Activated T-cell treated with anti-CD3 and anti-CD28 coated beads, Interleukin-2, amount 50 U/mL, for 4 hours (primary cell): Measurements from ENCODE around the gene FTCD. TPM values are rescaled to one million over a fixed set of nuclear protein-coding genes. Genes with fewer than 3 reads are reported as not detected.

Source experiments
- ATAC-seq, 2 donors: fragments of 200-7000 bp; cut with Tn5 transposase; one replicate each; pipeline ENCODE4 v1.10.0; 2021
- DNase-seq: peaks from one replicate; pipeline ENCODE4 v3.0.0-alpha.2; 2020
- H3K27me3 Mint-ChIP-seq: one replicate; pipeline ENCODE4 v1.8.0; 2021; ENCODE audit warnings: low read depth, mixed read lengths
- H3K36me3 Mint-ChIP-seq: one replicate; pipeline ENCODE4 v1.8.0; 2022; ENCODE audit warnings: mixed read lengths; ENCODE audit not compliant: insufficient read depth
- H3K4me1 Mint-ChIP-seq: one replicate; pipeline ENCODE4 v1.8.0; 2021; ENCODE audit warnings: low read depth, mixed read lengths
- H3K4me3 Mint-ChIP-seq: one replicate; pipeline ENCODE4 v1.8.0; 2021; ENCODE audit warnings: mild to moderate bottlenecking, moderate library complexity, mixed read lengths
- H3K9me3 Mint-ChIP-seq: one replicate; pipeline ENCODE4 v1.8.0; 2021; ENCODE audit warnings: mixed read lengths
- total RNA-seq, 3 donors: library from RNA; stranded (reverse); gene quantifications; one replicate each; pipeline ENCODE4 v1.2.1, GENCODE V29; 2021

FTCD gene
- total RNA-seq, 3 donors from 2014 or later = 0.33 to 0.71 (median 0.40) TPM

DNA sequence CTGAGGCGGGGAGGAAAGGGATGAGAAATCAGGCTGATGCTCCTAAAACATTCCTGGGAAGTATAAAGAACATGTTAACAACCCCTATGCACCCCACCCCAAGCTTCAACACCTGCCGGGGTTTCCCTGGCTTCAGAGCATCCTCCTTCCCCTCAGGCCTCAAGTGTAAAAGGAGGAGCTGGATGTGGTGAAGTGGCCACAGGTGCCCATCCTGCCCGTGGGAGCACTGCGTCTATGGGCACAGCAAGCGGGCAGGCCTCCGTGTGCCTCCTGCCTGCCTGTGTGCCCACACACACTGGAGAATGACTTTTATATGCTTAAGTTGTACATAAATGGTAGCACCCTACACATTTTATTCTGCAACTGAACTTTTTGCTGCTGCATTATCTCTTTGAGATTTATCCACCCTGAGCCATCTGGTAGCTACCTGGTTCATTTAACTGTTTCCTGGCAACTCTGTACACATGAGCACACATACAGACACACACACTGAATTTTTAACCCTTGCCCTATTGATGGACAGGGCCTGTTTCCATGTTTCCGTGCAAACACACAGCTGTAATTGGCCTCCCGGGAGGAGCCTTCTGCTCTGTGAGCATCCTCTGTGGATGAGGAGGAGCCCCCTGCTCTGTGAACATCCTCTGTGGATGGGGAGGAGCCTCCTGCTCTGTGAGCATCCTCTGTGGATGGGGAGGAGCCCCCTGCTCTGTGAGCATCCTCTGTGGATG, 13.4 kb upstream of the FTCD start:
- Mint-ChIP-seq H3K9me3 (no peaks in the 10 kb centered on the region), H3K4me3 (no peak overlapping the region), H3K4me1 (peaks cover 6% of the 10 kb centered on the region)

DNA sequence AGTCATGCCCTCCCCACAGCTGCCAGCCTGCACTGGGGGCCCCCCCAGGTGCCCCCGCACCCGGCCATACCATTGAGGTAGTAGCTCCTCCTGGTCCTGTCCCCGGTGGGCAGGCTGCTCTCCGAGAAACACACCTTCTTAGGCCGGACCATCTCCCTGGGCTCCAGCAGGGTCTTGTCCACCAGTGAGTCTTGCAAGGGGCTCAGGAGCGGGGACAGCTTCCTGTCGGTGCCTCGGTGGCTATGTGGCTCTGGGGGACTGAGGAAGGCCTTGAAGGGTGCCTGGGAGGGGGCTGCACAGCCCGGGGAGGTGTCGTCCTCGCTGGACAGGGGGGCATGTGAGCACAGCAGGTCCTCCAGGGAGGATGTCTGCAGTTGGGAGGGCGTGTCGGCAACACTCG, 12.9 kb upstream of the FTCD start:
- Mint-ChIP-seq H3K36me3 (peaks cover 1% of the 10 kb centered on the region), H3K4me3 (no peak overlapping the region), H3K9me3 (no peaks in the 10 kb centered on the region), H3K4me1 (peaks cover 6% of the 10 kb centered on the region), H3K27me3 (no peaks in the 10 kb centered on the region)
- DNase-seq (no peak), ATAC-seq (no peak)

More for the DNA sequence above, 13.4 kb upstream of the FTCD start:
- DNase-seq = no peak
- peaks cover 1% of the 10 kb centered on the region for H3K36me3 Mint-ChIP-seq
- H3K27me3 Mint-ChIP-seq = no peaks in the 10 kb centered on the region
- no peak for ATAC-seq

DNA sequence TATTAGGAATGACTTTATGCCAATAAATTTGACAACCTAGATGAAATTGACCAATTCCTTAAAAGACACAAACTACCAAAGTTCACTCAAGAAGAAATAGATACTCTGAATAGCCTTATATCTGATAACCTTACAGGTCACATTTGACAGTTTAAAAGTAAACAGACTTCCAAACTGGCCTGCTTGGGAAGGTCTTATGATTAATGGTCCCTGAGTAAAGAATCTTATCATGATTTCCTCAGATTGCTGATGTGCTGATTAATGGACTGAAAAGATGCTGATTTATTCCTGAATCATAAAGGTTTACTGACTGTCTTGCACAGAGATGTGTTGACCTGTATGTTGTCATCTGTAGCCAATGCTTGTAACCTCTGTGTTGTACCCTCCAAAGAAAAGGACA, 9.7 kb upstream of the FTCD start:
- H3K27me3 Mint-ChIP-seq = peaks cover 1% of the 10 kb centered on the region
- no peaks in the 10 kb centered on the region for H3K9me3 Mint-ChIP-seq
- ATAC-seq (no peak), DNase-seq (no peak)
- H3K4me3 Mint-ChIP-seq = no peak overlapping the region
- H3K36me3 Mint-ChIP-seq = peaks cover 1% of the 10 kb centered on the region
- no peaks in the 10 kb centered on the region for H3K4me1 Mint-ChIP-seq

DNA sequence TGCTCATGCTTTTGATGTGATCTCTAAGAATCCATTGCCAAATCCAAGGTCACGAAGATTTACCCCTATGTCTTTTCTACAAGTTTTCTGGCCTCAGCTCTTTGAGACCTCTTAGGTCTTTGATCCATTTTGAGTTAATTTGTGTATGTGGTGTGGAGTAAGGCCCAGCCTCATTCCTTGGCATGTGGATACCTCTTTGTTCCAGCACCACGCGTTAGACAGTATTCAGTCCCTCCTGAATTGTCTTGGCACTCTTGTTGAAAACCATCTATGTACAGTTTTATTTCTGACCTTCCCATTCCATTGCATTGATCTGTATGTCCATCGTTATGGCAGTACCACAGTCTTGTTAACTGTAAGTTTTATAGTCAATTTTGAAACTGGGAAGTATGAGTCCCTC, 8.0 kb upstream of the FTCD start:
- DNase-seq = no peak
- no peaks in the 10 kb centered on the region for H3K4me1 Mint-ChIP-seq
- H3K27me3 Mint-ChIP-seq = peaks cover 1% of the 10 kb centered on the region
- H3K4me3 Mint-ChIP-seq = no peak overlapping the region
- ATAC-seq = no peak
- peaks cover 1% of the 10 kb centered on the region for H3K36me3 Mint-ChIP-seq
- H3K9me3 Mint-ChIP-seq = no peaks in the 10 kb centered on the region

DNA sequence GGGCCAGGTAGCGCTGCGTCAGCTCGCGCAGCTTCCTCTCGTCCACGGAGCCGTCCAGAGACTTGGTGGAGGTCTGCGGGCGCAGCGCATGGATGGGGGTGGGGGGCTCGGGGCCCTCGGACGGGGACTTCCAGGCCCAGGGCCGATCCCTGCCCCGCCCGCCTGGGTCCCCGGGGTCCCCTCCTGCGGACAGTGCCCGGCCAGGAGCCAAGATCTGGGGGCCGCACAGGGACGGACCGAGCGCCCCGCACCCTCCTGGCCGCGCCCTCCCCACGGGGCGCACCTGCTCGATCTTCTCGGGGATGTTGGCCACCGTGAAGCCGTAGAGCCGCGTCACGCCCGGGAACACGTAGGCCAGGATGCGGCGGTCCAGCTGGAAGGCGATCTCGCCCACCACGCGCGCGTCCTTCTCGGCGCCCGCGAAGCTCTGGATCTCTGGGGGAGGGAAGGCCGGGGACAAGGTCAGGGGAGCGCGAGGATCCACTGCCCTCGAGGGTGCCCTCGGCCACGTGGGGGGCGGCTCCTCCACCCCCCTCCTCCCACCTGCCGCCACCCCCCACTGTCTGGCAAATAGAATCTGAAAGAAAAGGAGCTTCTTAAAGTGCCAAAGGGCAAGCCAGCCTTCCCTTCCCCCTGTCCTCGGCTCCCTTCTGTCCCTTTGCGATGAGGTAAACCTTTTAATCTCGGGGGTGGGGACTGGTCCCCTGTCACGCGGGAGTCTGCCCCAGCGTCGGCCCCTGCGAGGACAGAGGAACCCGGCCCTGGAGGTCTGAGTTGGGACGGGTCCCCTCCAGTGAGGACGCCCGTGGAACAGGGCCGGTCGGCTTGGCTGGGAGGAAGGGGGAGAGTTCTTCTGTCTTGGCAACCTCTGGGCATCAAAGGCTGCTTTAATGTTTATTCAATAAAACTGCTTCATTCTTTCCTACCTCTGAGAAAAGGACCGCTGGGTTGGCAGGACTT, 6.5 kb upstream of the FTCD start:
- peaks cover 1% of the 10 kb centered on the region for H3K27me3 Mint-ChIP-seq
- ATAC-seq (no peak), DNase-seq (no peak)

DNA sequence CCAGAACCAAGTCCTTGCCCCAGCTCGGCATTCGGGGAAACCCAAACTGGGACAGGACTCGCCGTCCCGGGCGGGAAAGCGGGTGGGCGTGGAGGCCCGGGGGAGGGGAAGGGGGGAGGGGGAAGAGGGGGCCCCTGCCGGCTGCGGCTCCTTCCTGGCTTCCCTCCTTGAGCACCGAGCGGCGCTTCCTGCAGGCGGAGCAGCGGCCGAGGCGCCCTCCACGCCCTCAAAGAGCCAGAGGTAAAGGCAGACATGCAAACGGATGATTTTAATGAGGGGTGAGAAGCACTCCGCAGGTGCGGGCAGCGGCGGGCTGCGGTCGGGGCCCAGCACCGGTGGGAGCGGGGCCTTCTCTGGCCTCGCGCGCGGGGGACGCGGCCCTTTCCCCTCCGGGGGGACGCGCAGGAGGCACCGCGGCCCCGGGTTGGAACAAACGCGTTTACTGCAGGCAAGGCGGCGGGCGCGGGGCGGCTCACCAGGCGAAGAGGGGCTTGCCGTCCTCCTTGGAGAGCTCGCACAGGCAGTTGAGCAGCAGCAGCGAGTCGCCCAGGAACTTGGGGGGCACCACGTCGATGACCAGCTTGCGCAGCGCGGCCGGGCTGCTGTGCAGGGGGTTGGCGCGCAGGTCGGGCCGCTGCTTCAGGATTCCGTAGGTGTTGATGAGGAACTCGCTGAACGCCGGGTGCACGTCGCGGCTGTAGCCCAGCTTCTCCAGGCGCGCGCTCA, 5.7 kb upstream of the FTCD start:
- DNase-seq (no peak), ATAC-seq (peak in 1 of 2 donors; percentile 32)
- H3K36me3 Mint-ChIP-seq = peaks cover 1% of the 10 kb centered on the region
- no peaks in the 10 kb centered on the region for H3K9me3 Mint-ChIP-seq
- H3K4me3 Mint-ChIP-seq = no peak overlapping the region
- H3K27me3 Mint-ChIP-seq = peaks cover 1% of the 10 kb centered on the region
- no peaks in the 10 kb centered on the region for H3K4me1 Mint-ChIP-seq

More for the DNA sequence above, 6.5 kb upstream of the FTCD start:
- Mint-ChIP-seq H3K4me3 (no peak overlapping the region), H3K4me1 (no peaks in the 10 kb centered on the region), H3K9me3 (no peaks in the 10 kb centered on the region), H3K36me3 (peaks cover 1% of the 10 kb centered on the region)

DNA sequence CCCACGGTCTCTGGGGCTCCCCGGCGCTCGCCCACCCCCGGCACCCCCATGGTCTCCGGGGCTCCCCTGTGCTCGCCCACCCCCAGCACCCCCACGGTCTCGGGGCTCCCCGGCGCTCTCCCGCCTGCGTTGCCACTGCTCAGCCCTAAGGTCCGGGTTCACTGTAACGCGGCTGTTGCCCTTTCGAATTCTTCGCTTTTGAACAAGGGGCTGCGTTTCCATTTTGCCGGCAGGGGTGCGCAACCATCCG, 5.2 kb upstream of the FTCD start:
- Mint-ChIP-seq H3K27me3 (peaks cover 1% of the 10 kb centered on the region), H3K36me3 (no peaks in the 10 kb centered on the region), H3K4me3 (no peak overlapping the region), H3K4me1 (no peaks in the 10 kb centered on the region), H3K9me3 (no peaks in the 10 kb centered on the region)
- no peak for ATAC-seq
- no peak for DNase-seq

DNA sequence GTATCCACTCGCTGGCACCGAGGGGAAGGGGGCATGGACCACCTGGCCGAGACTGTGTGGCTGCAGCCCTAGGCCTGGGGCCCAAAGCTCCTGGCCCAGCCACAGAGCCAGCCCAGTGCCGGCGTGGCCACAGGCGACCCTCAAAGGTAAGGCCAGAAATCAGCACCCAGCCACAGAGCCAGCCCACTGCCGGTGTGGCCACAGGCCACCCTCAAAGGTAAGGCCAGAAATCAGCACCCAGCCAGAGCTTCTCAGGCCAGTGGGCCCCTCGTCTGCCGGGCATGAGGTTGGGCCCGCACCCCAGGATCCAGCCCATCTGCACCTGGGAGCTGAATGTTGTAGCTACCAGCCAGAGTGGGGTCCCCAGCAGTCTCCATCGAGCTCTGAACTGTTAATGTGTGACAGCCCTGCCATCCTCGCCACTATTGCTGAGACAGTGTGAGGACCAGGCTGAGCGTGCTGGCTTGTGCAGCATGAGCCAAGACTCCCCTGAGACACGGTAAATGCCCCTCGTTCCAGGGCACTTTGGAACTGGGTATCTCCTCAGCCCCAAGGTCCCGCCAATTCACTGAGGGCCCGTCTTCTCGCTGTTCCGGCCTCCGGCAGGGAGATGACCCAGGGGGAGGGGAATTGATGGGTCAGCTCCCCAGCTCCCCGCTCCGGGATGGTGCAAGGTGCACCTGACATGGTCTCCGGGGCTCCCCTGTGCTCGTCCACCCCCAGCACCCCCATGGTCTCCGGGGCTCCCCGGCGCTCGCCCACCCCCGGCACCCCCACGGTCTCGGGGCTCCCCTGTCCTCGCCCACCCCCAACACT, 4.7 kb upstream of the FTCD start:
- Mint-ChIP-seq H3K36me3 (no peaks in the 10 kb centered on the region), H3K9me3 (no peaks in the 10 kb centered on the region), H3K4me3 (no peak overlapping the region), H3K4me1 (no peaks in the 10 kb centered on the region), H3K27me3 (peaks cover 1% of the 10 kb centered on the region)
- no peak for ATAC-seq
- no peak for DNase-seq

DNA sequence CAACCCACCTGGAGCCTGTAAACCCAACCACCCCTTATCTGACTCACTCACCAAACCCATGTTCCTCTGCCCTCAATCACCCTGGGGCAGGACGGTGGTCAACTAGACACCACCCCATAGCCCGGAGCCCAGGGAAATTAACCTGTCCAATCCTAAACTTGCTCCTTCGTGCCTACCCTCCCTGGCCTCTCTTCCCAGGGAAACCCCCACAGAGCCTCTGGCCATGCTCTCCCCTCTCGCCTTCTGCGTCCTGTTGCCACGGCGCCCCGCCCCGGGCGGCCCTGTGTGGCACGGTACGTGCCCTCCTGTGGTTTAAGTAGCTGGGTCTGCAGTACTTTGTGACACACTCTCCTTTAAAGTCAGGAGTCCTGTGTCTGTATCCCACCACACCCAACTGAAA, 4.0 kb upstream of the FTCD start:
- H3K4me3 Mint-ChIP-seq = no peak overlapping the region
- no peaks in the 10 kb centered on the region for H3K9me3 Mint-ChIP-seq
- H3K36me3 Mint-ChIP-seq = no peaks in the 10 kb centered on the region
- H3K4me1 Mint-ChIP-seq = no peaks in the 10 kb centered on the region
- ATAC-seq (no peak), DNase-seq (no peak)
- H3K27me3 Mint-ChIP-seq = peaks cover 1% of the 10 kb centered on the region

DNA sequence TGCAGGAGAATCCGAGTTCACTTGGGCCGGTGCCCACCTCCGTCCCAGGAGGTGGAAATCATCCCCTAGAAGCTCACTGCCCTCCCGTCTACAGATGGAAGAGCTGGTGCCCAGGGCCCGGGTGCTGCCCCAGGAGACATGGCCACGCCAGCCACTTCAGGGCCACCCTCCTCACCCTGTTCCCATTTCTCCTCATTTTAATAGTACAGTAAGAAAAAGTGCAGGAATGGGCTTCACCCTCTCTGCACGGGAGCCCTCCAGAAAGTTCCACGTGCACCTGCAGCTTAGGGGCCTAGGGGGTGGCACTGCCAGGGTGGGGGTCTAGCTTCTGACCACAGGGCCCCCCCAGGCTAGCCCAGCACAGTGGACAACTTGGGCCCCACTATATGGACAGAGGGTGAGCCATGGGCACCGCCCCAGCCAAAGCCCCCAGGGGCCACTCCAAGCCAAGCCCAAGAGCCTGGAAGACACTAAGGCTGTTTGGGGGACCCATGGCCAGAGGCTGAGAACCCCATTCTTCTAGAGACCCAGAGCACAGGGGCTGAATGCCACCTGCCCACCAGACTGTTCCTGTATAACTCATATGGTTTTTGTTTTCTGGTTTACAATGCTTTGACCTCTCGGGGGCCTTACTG, 3.4 kb upstream of the FTCD start:
- Mint-ChIP-seq H3K9me3 (no peaks in the 10 kb centered on the region), H3K36me3 (no peaks in the 10 kb centered on the region), H3K4me3 (no peak overlapping the region), H3K27me3 (peaks cover 1% of the 10 kb centered on the region), H3K4me1 (no peaks in the 10 kb centered on the region)
- no peak for DNase-seq
- no peak for ATAC-seq

DNA sequence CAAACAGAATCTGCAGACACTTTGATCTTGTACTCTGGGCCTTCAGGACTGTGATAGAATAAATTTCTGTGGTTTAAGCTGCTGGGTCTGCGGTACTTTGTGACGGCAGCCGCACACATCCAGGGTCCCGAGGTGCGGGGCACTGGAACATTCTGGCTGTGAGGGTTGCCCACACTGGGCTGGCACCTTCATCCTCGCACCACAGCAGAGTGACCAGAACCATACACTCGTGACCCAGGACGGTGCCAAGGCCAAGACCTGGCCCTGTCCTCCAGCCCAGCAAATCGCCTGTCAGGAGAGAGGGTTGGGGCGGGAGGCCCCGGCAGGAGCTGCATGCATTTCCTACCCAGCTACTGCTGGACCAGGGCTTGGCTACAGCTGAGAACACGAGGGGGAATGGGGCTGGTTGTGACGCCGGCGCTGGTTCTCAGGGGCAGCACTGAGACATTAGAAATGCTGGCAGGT, 2.6 kb upstream of the FTCD start:
- no peak overlapping the region for H3K4me3 Mint-ChIP-seq
- no peaks in the 10 kb centered on the region for H3K9me3 Mint-ChIP-seq
- H3K36me3 Mint-ChIP-seq = no peaks in the 10 kb centered on the region
- H3K4me1 Mint-ChIP-seq = no peaks in the 10 kb centered on the region
- H3K27me3 Mint-ChIP-seq = peaks cover 1% of the 10 kb centered on the region
- DNase-seq (no peak), ATAC-seq (no peak)

DNA sequence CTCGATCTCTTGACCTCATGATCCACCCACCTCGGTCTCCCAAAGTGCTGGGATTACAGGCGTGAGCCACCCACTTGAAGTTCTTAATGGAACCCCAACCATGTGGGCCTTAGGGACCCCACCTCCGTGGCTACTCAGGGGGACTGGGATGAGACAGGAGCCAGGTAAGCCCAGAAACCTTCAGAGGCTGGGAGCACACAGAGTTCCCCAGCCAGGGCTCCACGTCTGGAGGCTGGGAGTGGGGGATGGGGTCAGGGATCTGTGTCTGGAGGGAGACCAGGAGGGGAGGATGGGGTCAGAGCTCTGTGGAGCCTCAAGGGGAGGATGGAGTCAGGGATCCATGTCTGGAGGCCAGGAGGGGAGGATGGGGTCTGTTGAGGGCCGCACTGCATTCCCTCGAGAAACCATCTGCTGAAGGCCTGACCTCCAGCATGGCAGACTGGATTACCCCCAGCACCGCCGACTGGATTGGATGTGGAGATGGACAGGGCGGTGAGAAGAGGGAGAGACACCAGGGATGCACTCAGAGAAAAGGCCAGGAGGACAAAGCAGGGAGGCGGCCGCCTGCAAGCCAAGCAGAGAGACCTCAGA, 2.1 kb upstream of the FTCD start:
- Mint-ChIP-seq H3K27me3 (peaks cover under 1% of the 10 kb centered on the region), H3K36me3 (no peaks in the 10 kb centered on the region), H3K4me1 (no peaks in the 10 kb centered on the region), H3K4me3 (no peak overlapping the region), H3K9me3 (no peaks in the 10 kb centered on the region)
- DNase-seq (no peak), ATAC-seq (no peak)

DNA sequence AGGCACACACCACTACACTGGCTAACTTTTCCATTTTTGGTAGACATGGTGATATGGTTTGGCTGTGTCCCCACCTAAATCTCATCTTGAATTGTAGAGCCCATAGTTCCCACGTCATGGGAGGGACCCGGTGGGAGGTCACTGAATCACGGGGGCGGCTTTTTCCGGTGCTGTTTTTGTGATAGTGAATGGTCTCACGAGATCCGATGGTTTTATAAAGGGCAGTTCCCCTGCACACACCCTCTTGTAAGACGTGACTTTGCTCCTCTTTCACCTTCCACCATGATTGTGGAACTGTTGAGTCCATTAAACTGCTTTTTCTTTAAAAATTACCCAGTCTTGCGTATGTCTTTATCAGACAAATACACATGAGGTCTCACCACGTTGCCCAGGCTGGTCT, 1.3 kb upstream of the FTCD start:
- H3K4me1 Mint-ChIP-seq = no peaks in the 10 kb centered on the region
- ATAC-seq = no peak
- no peak for DNase-seq
- no peaks in the 10 kb centered on the region for H3K9me3 Mint-ChIP-seq
- no peaks in the 10 kb centered on the region for H3K36me3 Mint-ChIP-seq
- H3K4me3 Mint-ChIP-seq = no peak overlapping the region
- no peaks in the 10 kb centered on the region for H3K27me3 Mint-ChIP-seq
